Vagina (tissue), 2 donors: Measurements from ENCODE around the gene BRMS1L. TPM values are rescaled to one million over a fixed set of nuclear protein-coding genes. Genes with fewer than 3 reads are reported as not detected.
"Not testable (repeated sequence)": the region's sequence is repeated elsewhere in the genome, so short reads cannot be mapped to it uniquely, and the experiment has no call there.

Experiments used
- DNase-seq, 2 donors: peaks; one replicate each; pipeline ENCODE4 v3.0.0-alpha.2; 2017; ENCODE audit errors: extremely low spot score in 2 of 2
- H3K27ac ChIP-seq: fragments of 200-600 bp; sonication (generic); one replicate; pipeline ENCODE4 v1.5.1; 2019
- H3K27me3 ChIP-seq: fragments of 200-600 bp; sonication (generic); one replicate; pipeline ENCODE4 v1.5.1; 2019
- H3K36me3 ChIP-seq, 2 donors: fragments of 200-600 bp; sonication (generic); one replicate each; pipeline ENCODE4 v1.5.1; 2017 to 2019
- H3K4me1 ChIP-seq: fragments of 200-600 bp; sonication (generic); one replicate; pipeline ENCODE4 v1.5.1; 2019
- H3K4me3 ChIP-seq, 2 donors: fragments of 200-600 bp; sonication (generic); 1 replicate in 1 of 2; 2 replicates in 1 of 2; pipeline ENCODE4 v1.5.1; 2016 to 2019
- H3K9me3 ChIP-seq: fragments of 200-600 bp; sonication (generic); one replicate; pipeline ENCODE4 v1.5.1; 2019
- CTCF ChIP-seq, 3 experiments: fragments of 450-650 bp in 2 of 3; fragments of 200-600 bp in 1 of 3; sonication (generic) in 1 of 3; IDR thresholded peaks; one replicate each; pipeline ENCODE4 v1.5.1; 2017 to 2019; ENCODE audit warnings: antibody characterized with exemption in 3 of 3, mild to moderate bottlenecking in 2 of 3, moderate library complexity in 2 of 3
- POLR2A ChIP-seq, 2 donors: fragments of 450-650 bp; IDR thresholded peaks; one replicate each; pipeline ENCODE4 v1.6.1; 2017; ENCODE audit warnings: antibody characterized with exemption in 2 of 2, mild to moderate bottlenecking in 2 of 2, moderate library complexity in 2 of 2
- POLR2AphosphoS5 ChIP-seq, 2 donors: sonication (generic); formaldehyde crosslinking; IDR thresholded peaks; one replicate each; pipeline ENCODE4 v1.9.0; 2017; ENCODE audit warnings: antibody characterized with exemption in 2 of 2, mild to moderate bottlenecking in 2 of 2, low read depth in 1 of 2; ENCODE audit not compliant: insufficient read depth in 1 of 2
- intact Hi-C: fragments of 100-400 bp; cut with DNase I; formaldehyde crosslinking; loops from one replicate; pipeline ENCODE4 v1.15.1; 2023
- total RNA-seq: library from RNA; depleted of rRNA; stranded (reverse); fragments of >200 nt; gene quantifications from one replicate; pipeline ENCODE4 v1.2.3, GENCODE V29; 2016

Gene BRMS1L
- total RNA-seq, 1 donor from 2014 or later = 9.6 TPM

- intact Hi-C loops = no loop called here
- no peaks in the 10 kb centered on the region for H3K27me3 ChIP-seq
- no peaks in the 10 kb centered on the region for H3K9me3 ChIP-seq
- H3K4me3 ChIP-seq = peak overlapping the region in 1 of 2 donors; percentile 93
- peaks cover 17% of the 10 kb centered on the region for H3K4me1 ChIP-seq
- no peak for TF ChIP-seq POLR2A (IDR thresholded peaks at IDR 0.05)
- TF ChIP-seq POLR2AphosphoS5 (IDR thresholded peaks at IDR 0.05; ENCODE audit: insufficient read depth in 1 of 2, low read depth in 1 of 2) = no peak
- TF ChIP-seq CTCF (IDR thresholded peaks at IDR 0.05) = no peak
- H3K36me3 ChIP-seq = peaks cover 0 to 1% of the 10 kb centered on the region in 2 donors
- no peak for DNase-seq
- no peak overlapping the region for H3K27ac ChIP-seq
Measured at GRCh38 chr14:35827678-35828472, 1.7 kb downstream of the BRMS1L start.

GRCh38 chr14:35829449-35829848 is 3.3 kb downstream of the BRMS1L start:
- H3K4me3 ChIP-seq = no peak overlapping the region
- no peaks in the 10 kb centered on the region for H3K27me3 ChIP-seq
- peaks cover 0 to 4% of the 10 kb centered on the region in 2 donors for H3K36me3 ChIP-seq
- intact Hi-C loops = no loop called here
- H3K9me3 ChIP-seq = no peaks in the 10 kb centered on the region
- no peak for DNase-seq
- peaks cover 17% of the 10 kb centered on the region for H3K4me1 ChIP-seq
- H3K27ac ChIP-seq = no peak overlapping the region
- TF ChIP-seq POLR2AphosphoS5 (IDR thresholded peaks at IDR 0.05; ENCODE audit: insufficient read depth in 1 of 2, low read depth in 1 of 2) (no peak), POLR2A (IDR thresholded peaks at IDR 0.05) (no peak), CTCF (IDR thresholded peaks at IDR 0.05) (no peak)

GRCh38 chr14:35835208-35835982 is 9.3 kb downstream of the BRMS1L start:
- H3K4me3 ChIP-seq = no peak overlapping the region
- peaks cover 0 to 32% of the 10 kb centered on the region in 2 donors for H3K36me3 ChIP-seq
- DNase-seq = no peak
- TF ChIP-seq CTCF (IDR thresholded peaks at IDR 0.05) (no peak), POLR2AphosphoS5 (IDR thresholded peaks at IDR 0.05; ENCODE audit: insufficient read depth in 1 of 2, low read depth in 1 of 2) (no peak), POLR2A (IDR thresholded peaks at IDR 0.05) (no peak)
- H3K9me3 ChIP-seq = no peaks in the 10 kb centered on the region
- H3K27ac ChIP-seq = no peak overlapping the region
- intact Hi-C loops = no loop called here
- H3K27me3 ChIP-seq = no peaks in the 10 kb centered on the region
- H3K4me1 ChIP-seq = no peaks in the 10 kb centered on the region

GRCh38 chr14:35841704-35842103 is 15.6 kb downstream of the BRMS1L start:
- H3K4me1 ChIP-seq, DNase-seq, intact Hi-C loops, H3K4me3 ChIP-seq, H3K27me3 ChIP-seq, H3K9me3 ChIP-seq, H3K27ac ChIP-seq: not testable (repeated sequence)
- H3K36me3 ChIP-seq = peaks cover 0 to 68% of the 10 kb centered on the region in 2 donors

GRCh38 chr14:35842245-35842644 is 16.1 kb downstream of the BRMS1L start:
- intact Hi-C loops, H3K27me3 ChIP-seq, H3K4me3 ChIP-seq, H3K4me1 ChIP-seq, H3K9me3 ChIP-seq, H3K27ac ChIP-seq, DNase-seq: not testable (repeated sequence)
- peaks cover 0 to 67% of the 10 kb centered on the region in 2 donors for H3K36me3 ChIP-seq

GRCh38 chr14:35844494-35844893 is 18.4 kb downstream of the BRMS1L start:
- Histone ChIP-seq H3K4me1 (no peaks in the 10 kb centered on the region), H3K4me3 (no peak overlapping the region), H3K9me3 (no peaks in the 10 kb centered on the region), H3K27ac (no peak overlapping the region), H3K27me3 (no peaks in the 10 kb centered on the region), H3K36me3 (peaks cover 0 to 53% of the 10 kb centered on the region in 2 donors)
- intact Hi-C loops = no loop called here
- TF ChIP-seq POLR2A (IDR thresholded peaks at IDR 0.05) (no peak), POLR2AphosphoS5 (IDR thresholded peaks at IDR 0.05; ENCODE audit: insufficient read depth in 1 of 2, low read depth in 1 of 2) (no peak), CTCF (IDR thresholded peaks at IDR 0.05) (no peak)
- DNase-seq = no peak
